Natural killer cell treated with Interleukin-12 subunit alpha and Interleukin-12 subunit beta and Interleukin-15 and Interleukin-18, amount 100 ng/mL, for 72 hours (primary cell): ENCODE measurements around the gene HDAC1. TPM values are rescaled to one million over a fixed set of nuclear protein-coding genes. Genes with fewer than 3 reads are reported as not detected.
"Not testable (repeated sequence)": the region's sequence is repeated elsewhere in the genome, so short reads cannot be mapped to it uniquely, and the experiment has no call there.

Experiments
- ATAC-seq, 2 donors: fragments of 150-1000 bp; cut with Tn5 transposase in 1 of 2; sonication (Bioruptor Pico), chemical (Tn5 transposase) in 1 of 2; 2 replicates each; pipeline ENCODE4 v1.10.0; 2021
- DNase-seq: peaks from one replicate; pipeline ENCODE4 v3.0.0; 2022; ENCODE audit warnings: low spot score
- H3K27ac Mint-ChIP-seq, 2 donors: 1 replicate in 1 of 2; 2 replicates in 1 of 2; pipeline ENCODE4 v1.8.0; 2022; ENCODE audit warnings: mixed read lengths in 2 of 2, mild to moderate bottlenecking in 1 of 2, moderate library complexity in 1 of 2
- H3K27me3 Mint-ChIP-seq, 2 donors: 1 replicate in 1 of 2; 2 replicates in 1 of 2; pipeline ENCODE4 v1.8.0; 2022; ENCODE audit warnings: mixed read lengths in 2 of 2
- H3K36me3 Mint-ChIP-seq: one replicate; pipeline ENCODE4 v1.8.0; 2022; ENCODE audit warnings: mixed read lengths
- H3K4me1 Mint-ChIP-seq, 2 donors: 1 replicate in 1 of 2; 2 replicates in 1 of 2; pipeline ENCODE4 v1.8.0; 2022; ENCODE audit warnings: low read depth in 2 of 2, mixed read lengths in 2 of 2, mild to moderate bottlenecking in 1 of 2
- H3K4me3 Mint-ChIP-seq: one replicate; pipeline ENCODE4 v1.8.0; 2022; ENCODE audit warnings: mixed read lengths
- H3K9me3 Mint-ChIP-seq: 2 replicates; pipeline ENCODE4 v1.8.0; 2022; ENCODE audit warnings: mixed read lengths
- total RNA-seq, 2 donors: library from RNA; stranded (reverse); gene quantifications; one replicate each; pipeline ENCODE4 v1.2.3, GENCODE V29; 2022

HDAC1 gene
- total RNA-seq, 2 donors from 2014 or later, result 186 to 225 TPM

- Mint-ChIP-seq H3K36me3 (no peaks in the 10 kb centered on the region), H3K27ac (no peak overlapping the region), H3K9me3 (no peaks in the 10 kb centered on the region), H3K4me1 (peaks cover 9 to 14% of the 10 kb centered on the region in 2 donors), H3K27me3 (no peaks in the 10 kb centered on the region), H3K4me3 (no peak overlapping the region)
- ATAC-seq, result no peak
- no peak for DNase-seq
Measured at GRCh38 chr1:32289256-32289655, 2.6 kb upstream of the HDAC1 start.

GRCh38 chr1:32291145-32291707, 657 bp upstream of the HDAC1 start:
- H3K4me3 Mint-ChIP-seq, result peak overlapping the region; percentile 89
- H3K27ac Mint-ChIP-seq, result peak overlapping the region; percentile 90
- peaks cover 20 to 27% of the 10 kb centered on the region in 2 donors for H3K4me1 Mint-ChIP-seq
- no peaks in the 10 kb centered on the region for H3K27me3 Mint-ChIP-seq
- no peaks in the 10 kb centered on the region for H3K36me3 Mint-ChIP-seq
- DNase-seq, result no peak
- H3K9me3 Mint-ChIP-seq, result no peaks in the 10 kb centered on the region
- no peak for ATAC-seq

- peaks cover 39 to 40% of the 10 kb centered on the region in 2 donors for H3K4me1 Mint-ChIP-seq
- not testable (repeated sequence) for H3K27me3 Mint-ChIP-seq, ATAC-seq, H3K9me3 Mint-ChIP-seq, DNase-seq, H3K4me3 Mint-ChIP-seq, H3K27ac Mint-ChIP-seq
- peaks cover 13% of the 10 kb centered on the region for H3K36me3 Mint-ChIP-seq
Measured at GRCh38 chr1:32298211-32298610, 6.3 kb downstream of the HDAC1 start.

- ATAC-seq (no peak), DNase-seq (no peak)
- Mint-ChIP-seq H3K36me3 (peaks cover 21% of the 10 kb centered on the region), H3K4me3 (no peak overlapping the region), H3K4me1 (peaks cover 45 to 48% of the 10 kb centered on the region in 2 donors), H3K9me3 (no peaks in the 10 kb centered on the region), H3K27me3 (no peaks in the 10 kb centered on the region), H3K27ac (no peak overlapping the region)
Measured at GRCh38 chr1:32299327-32299726, 7.4 kb downstream of the HDAC1 start.

- no peak overlapping the region for H3K27ac Mint-ChIP-seq
- peaks cover 36 to 37% of the 10 kb centered on the region in 2 donors for H3K4me1 Mint-ChIP-seq
- DNase-seq (no peak), ATAC-seq (no peak)
- no peak overlapping the region for H3K4me3 Mint-ChIP-seq
- no peaks in the 10 kb centered on the region for H3K27me3 Mint-ChIP-seq
- H3K9me3 Mint-ChIP-seq, result no peaks in the 10 kb centered on the region
- peaks cover 31% of the 10 kb centered on the region for H3K36me3 Mint-ChIP-seq
Measured at GRCh38 chr1:32303358-32303757, 11.5 kb downstream of the HDAC1 start.

- no peaks in the 10 kb centered on the region for H3K9me3 Mint-ChIP-seq
- no peaks in the 10 kb centered on the region for H3K27me3 Mint-ChIP-seq
- H3K4me1 Mint-ChIP-seq, result peaks cover 37 to 40% of the 10 kb centered on the region in 2 donors
- no peak overlapping the region for H3K4me3 Mint-ChIP-seq
- no peak overlapping the region for H3K27ac Mint-ChIP-seq
- DNase-seq (no peak), ATAC-seq (no peak)
- H3K36me3 Mint-ChIP-seq, result peaks cover 31% of the 10 kb centered on the region
Measured at GRCh38 chr1:32303997-32304622, 12.2 kb downstream of the HDAC1 start.

GRCh38 chr1:32305310-32305709, 13.4 kb downstream of the HDAC1 start:
- H3K4me3 Mint-ChIP-seq, result no peak overlapping the region
- H3K4me1 Mint-ChIP-seq, result peaks cover 45% of the 10 kb centered on the region in 2 donors
- no peaks in the 10 kb centered on the region for H3K27me3 Mint-ChIP-seq
- H3K27ac Mint-ChIP-seq, result no peak overlapping the region
- ATAC-seq, result no peak
- DNase-seq, result no peak
- peaks cover 31% of the 10 kb centered on the region for H3K36me3 Mint-ChIP-seq
- H3K9me3 Mint-ChIP-seq, result no peaks in the 10 kb centered on the region

GRCh38 chr1:32307324-32307723, 15.4 kb downstream of the HDAC1 start:
- no peaks in the 10 kb centered on the region for H3K27me3 Mint-ChIP-seq
- H3K9me3 Mint-ChIP-seq, result no peaks in the 10 kb centered on the region
- H3K4me1 Mint-ChIP-seq, result peaks cover 43 to 46% of the 10 kb centered on the region in 2 donors
- DNase-seq (no peak), ATAC-seq (no peak)
- H3K36me3 Mint-ChIP-seq, result peaks cover 31% of the 10 kb centered on the region
- H3K27ac Mint-ChIP-seq, result peak overlapping the region in 1 of 2 donors; percentile 20
- no peak overlapping the region for H3K4me3 Mint-ChIP-seq

GRCh38 chr1:32309960-32310359, 18.1 kb downstream of the HDAC1 start:
- no peak for DNase-seq
- Mint-ChIP-seq H3K36me3 (peaks cover 17% of the 10 kb centered on the region), H3K27ac (peak overlapping the region in 1 of 2 donors; percentile 55), H3K4me1 (peaks cover 36% of the 10 kb centered on the region in 2 donors), H3K9me3 (no peaks in the 10 kb centered on the region), H3K27me3 (no peaks in the 10 kb centered on the region), H3K4me3 (no peak overlapping the region)
- ATAC-seq, result no peak

GRCh38 chr1:32311709-32312393, 20.0 kb downstream of the HDAC1 start:
- Mint-ChIP-seq H3K27me3 (no peaks in the 10 kb centered on the region), H3K4me3 (no peak overlapping the region), H3K36me3 (peaks cover 8% of the 10 kb centered on the region), H3K9me3 (no peaks in the 10 kb centered on the region), H3K4me1 (peaks cover 38 to 41% of the 10 kb centered on the region in 2 donors), H3K27ac (peak overlapping the region in 1 of 2 donors; percentile 55)
- DNase-seq, result no peak
- no peak for ATAC-seq

- H3K27ac Mint-ChIP-seq, result peak overlapping the region in 1 of 2 donors; percentile 58
- DNase-seq (no peak), ATAC-seq (no peak)
- no peaks in the 10 kb centered on the region for H3K9me3 Mint-ChIP-seq
- peaks cover 18 to 24% of the 10 kb centered on the region in 2 donors for H3K4me1 Mint-ChIP-seq
- H3K4me3 Mint-ChIP-seq, result no peak overlapping the region
- no peaks in the 10 kb centered on the region for H3K27me3 Mint-ChIP-seq
- H3K36me3 Mint-ChIP-seq, result peaks cover 5% of the 10 kb centered on the region
Measured at GRCh38 chr1:32316903-32317277, 25.0 kb downstream of the HDAC1 start.

GRCh38 chr1:32318127-32318869, 26.4 kb downstream of the HDAC1 start:
- peaks cover 22 to 34% of the 10 kb centered on the region in 2 donors for H3K4me1 Mint-ChIP-seq
- H3K36me3 Mint-ChIP-seq, result peaks cover 5% of the 10 kb centered on the region
- no peaks in the 10 kb centered on the region for H3K9me3 Mint-ChIP-seq
- DNase-seq, result no peak
- no peaks in the 10 kb centered on the region for H3K27me3 Mint-ChIP-seq
- no peak for ATAC-seq
- no peak overlapping the region for H3K4me3 Mint-ChIP-seq
- no peak overlapping the region for H3K27ac Mint-ChIP-seq

- Mint-ChIP-seq H3K27me3 (no peaks in the 10 kb centered on the region), H3K27ac (peak overlapping the region; percentile 59 to 84), H3K36me3 (peaks cover 12% of the 10 kb centered on the region), H3K9me3 (no peaks in the 10 kb centered on the region), H3K4me1 (peaks cover 16 to 28% of the 10 kb centered on the region in 2 donors), H3K4me3 (peak overlapping the region; percentile 35)
- DNase-seq, result no peak
- peak; percentile 56 to 59 for ATAC-seq
Measured at GRCh38 chr1:32321712-32322291, 29.9 kb downstream of the HDAC1 start.
